ENCODE results near the gene CHSY1.
"Not testable (repeated sequence)": the region's sequence is repeated elsewhere in the genome, so short reads cannot be mapped to it uniquely, and the experiment has no call there.

CHSY1 gene

GRCh38 chr15:101251830-101252820 is at the start of gene CHSY1:
Gene CHSY1, minus strand, starts transcription at chr15:101252048. Its CDS starts 592 bp downstream, at chr15:101251456.
- DNase-seq = peak; percentile 60

- no peak for DNase-seq
These were observed 44.9 kb upstream of the CHSY1 start for GRCh38 chr15:101296418-101297405.

- no peak for DNase-seq
These were observed 43.8 kb upstream of the CHSY1 start for GRCh38 chr15:101295607-101296161.

- peak; percentile 94 for DNase-seq
These were observed 43.1 kb upstream of the CHSY1 start, which contains the start of gene SNRPA1 for GRCh38 chr15:101294731-101295606. Gene SNRPA1, minus strand, starts transcription at chr15:101295248. Its CDS starts 70 bp downstream, at chr15:101295178.

GRCh38 chr15:101293122-101293521 is 41.3 kb upstream of the CHSY1 start:
- no peak for DNase-seq

- peak; percentile 55 for DNase-seq
These were observed 37.2 kb upstream of the CHSY1 start for GRCh38 chr15:101288905-101289513.

GRCh38 chr15:101287342-101287741 is 35.5 kb upstream of the CHSY1 start:
- DNase-seq = not testable (repeated sequence)

GRCh38 chr15:101286471-101287114 is 34.7 kb upstream of the CHSY1 start:
- no peak for DNase-seq

GRCh38 chr15:101283931-101284330 is 32.1 kb upstream of the CHSY1 start:
- no peak for DNase-seq

GRCh38 chr15:101280007-101280406 is 28.2 kb upstream of the CHSY1 start:
- no peak for DNase-seq

GRCh38 chr15:101277943-101278564 is 26.2 kb upstream of the CHSY1 start:
- no peak for DNase-seq

GRCh38 chr15:101277038-101277822 is 25.4 kb upstream of the CHSY1 start, which contains the start of gene SELENOS:
Gene SELENOS, minus strand, starts transcription at chr15:101277485. Its CDS starts 68 bp downstream, at chr15:101277417.
- peak; percentile 92 for DNase-seq

- no peak for DNase-seq
These were observed 24.7 kb upstream of the CHSY1 start for GRCh38 chr15:101276501-101277037.

GRCh38 chr15:101275018-101275417 is 23.2 kb upstream of the CHSY1 start:
- no peak for DNase-seq

GRCh38 chr15:101273534-101273933 is 21.7 kb upstream of the CHSY1 start:
- no peak for DNase-seq

GRCh38 chr15:101272584-101272983 is 20.7 kb upstream of the CHSY1 start:
- DNase-seq = no peak

- no peak for DNase-seq
These were observed 17.8 kb upstream of the CHSY1 start for GRCh38 chr15:101269479-101270223.

All from NCI-H2171 (cell line).